ENCODE measurements around the gene FAM3D. TPM values are rescaled to one million over a fixed set of nuclear protein-coding genes. Genes with fewer than 3 reads are reported as not detected.

FAM3D gene
- total RNA-seq, 5 donors from 2014 or later (not counting 1 experiment from before 2014, with no cell fraction given): 0.38 to 0.41 TPM; not detected in 3

- Histone ChIP-seq H3K36me3 (ENCODE audit: control insufficient read depth in 2 of 2, extremely low read depth in 1 of 2, insufficient read depth in 1 of 2, low read length in 1 of 2) (no peaks in the 10 kb centered on the region), H3K9me3 (no peaks in the 10 kb centered on the region), H3K27ac (ENCODE audit: low read length) (no peak overlapping the region), H3K4me3 (ENCODE audit: control insufficient read depth in 1 of 2, extremely low read depth in 1 of 2, low read length in 1 of 2) (no peak overlapping the region), H3K4me1 (ENCODE audit: control insufficient read depth in 1 of 2, extremely low read depth in 1 of 2, insufficient read depth in 2 of 2, low read length in 2 of 2) (no peaks in the 10 kb centered on the region), H3K27me3 (replicated peaks in 1 of 2; ENCODE audit: control insufficient read depth in 2 of 2, extremely low read depth in 1 of 2, insufficient read depth in 2 of 2, low read length in 1 of 2) (peaks cover 0 to 10% of the 10 kb centered on the region in 2 experiments)
- Mint-ChIP-seq H3K27ac (no peak overlapping the region), H3K27me3 (peaks cover 16 to 18% of the 10 kb centered on the region in 2 donors), H3K36me3 (no peaks in the 10 kb centered on the region), H3K4me1 (no peaks in the 10 kb centered on the region), H3K4me3 (no peak overlapping the region), H3K9me3 (peaks cover 0 to 4% (median 3%) of the 10 kb centered on the region in 3 donors)
- CTCF ChIA-PET: no interaction called here
- POLR2A ChIA-PET: no interaction called here
- WGBS (ENCODE audit: insufficient coverage): 79% methylated on average over 4 of the region's 4 CpGs
- ATAC-seq (replicated peaks in 1 of 4) (no peak), DNase-seq (no peak)
These were observed 20.3 kb upstream of the FAM3D start for GRCh38 chr3:58686847-58687246.

GRCh38 chr3:58685641-58686040 lies 19.1 kb upstream of the FAM3D start:
- no peaks in the 10 kb centered on the region for H3K9me3 Mint-ChIP-seq
- ATAC-seq (replicated peaks in 1 of 4): no peak
- CTCF ChIA-PET: no interaction called here
- POLR2A ChIA-PET: no interaction called here
- H3K27me3 ChIP-seq (replicated peaks in 1 of 2; ENCODE audit: control insufficient read depth in 2 of 2, extremely low read depth in 1 of 2, insufficient read depth in 2 of 2, low read length in 1 of 2): peaks cover 0 to 10% of the 10 kb centered on the region in 2 experiments
- no peak overlapping the region for H3K4me3 Mint-ChIP-seq
- DNase-seq: no peak
- H3K36me3 ChIP-seq (ENCODE audit: control insufficient read depth in 2 of 2, extremely low read depth in 1 of 2, insufficient read depth in 1 of 2, low read length in 1 of 2): no peaks in the 10 kb centered on the region
- no peaks in the 10 kb centered on the region for H3K9me3 ChIP-seq
- H3K27ac Mint-ChIP-seq: no peak overlapping the region
- no peaks in the 10 kb centered on the region for H3K4me1 Mint-ChIP-seq
- peaks cover 17 to 25% of the 10 kb centered on the region in 2 donors for H3K27me3 Mint-ChIP-seq
- no peaks in the 10 kb centered on the region for H3K36me3 Mint-ChIP-seq
- H3K4me1 ChIP-seq (ENCODE audit: control insufficient read depth in 1 of 2, extremely low read depth in 1 of 2, insufficient read depth in 2 of 2, low read length in 2 of 2): no peaks in the 10 kb centered on the region
- no peak overlapping the region for H3K4me3 ChIP-seq (ENCODE audit: control insufficient read depth in 1 of 2, extremely low read depth in 1 of 2, low read length in 1 of 2)
- WGBS (ENCODE audit: insufficient coverage): 96% methylated on average over 8 of the region's 10 CpGs
- H3K27ac ChIP-seq (ENCODE audit: low read length): no peak overlapping the region

GRCh38 chr3:58683466-58683865 lies 16.9 kb upstream of the FAM3D start:
- ChIA-PET POLR2A (no interaction called here), CTCF (no interaction called here)
- Histone ChIP-seq H3K4me3 (ENCODE audit: control insufficient read depth in 1 of 2, extremely low read depth in 1 of 2, low read length in 1 of 2) (no peak overlapping the region), H3K27ac (ENCODE audit: low read length) (no peak overlapping the region), H3K36me3 (ENCODE audit: control insufficient read depth in 2 of 2, extremely low read depth in 1 of 2, insufficient read depth in 1 of 2, low read length in 1 of 2) (no peaks in the 10 kb centered on the region), H3K4me1 (ENCODE audit: control insufficient read depth in 1 of 2, extremely low read depth in 1 of 2, insufficient read depth in 2 of 2, low read length in 2 of 2) (no peaks in the 10 kb centered on the region), H3K9me3 (no peaks in the 10 kb centered on the region), H3K27me3 (replicated peaks in 1 of 2; ENCODE audit: control insufficient read depth in 2 of 2, extremely low read depth in 1 of 2, insufficient read depth in 2 of 2, low read length in 1 of 2) (peaks cover 0 to 19% of the 10 kb centered on the region in 2 experiments)
- ATAC-seq (replicated peaks in 1 of 4): no peak
- no peak overlapping the region for H3K27ac Mint-ChIP-seq
- no peaks in the 10 kb centered on the region for H3K9me3 Mint-ChIP-seq
- no peak overlapping the region for H3K4me3 Mint-ChIP-seq
- peaks cover 13 to 17% of the 10 kb centered on the region in 2 donors for H3K27me3 Mint-ChIP-seq
- H3K36me3 Mint-ChIP-seq: no peaks in the 10 kb centered on the region
- 43% methylated on average over 2 of the region's 4 CpGs for WGBS (ENCODE audit: insufficient coverage)
- no peak for DNase-seq
- no peaks in the 10 kb centered on the region for H3K4me1 Mint-ChIP-seq

- Mint-ChIP-seq H3K36me3 (no peaks in the 10 kb centered on the region), H3K27ac (no peak overlapping the region), H3K4me3 (no peak overlapping the region), H3K27me3 (peaks cover 12 to 18% of the 10 kb centered on the region in 2 donors), H3K9me3 (no peaks in the 10 kb centered on the region), H3K4me1 (no peaks in the 10 kb centered on the region)
- no peak for ATAC-seq (replicated peaks in 1 of 4)
- DNase-seq: no peak
- Histone ChIP-seq H3K9me3 (no peaks in the 10 kb centered on the region), H3K4me1 (ENCODE audit: control insufficient read depth in 1 of 2, extremely low read depth in 1 of 2, insufficient read depth in 2 of 2, low read length in 2 of 2) (no peaks in the 10 kb centered on the region), H3K4me3 (ENCODE audit: control insufficient read depth in 1 of 2, extremely low read depth in 1 of 2, low read length in 1 of 2) (no peak overlapping the region), H3K27ac (ENCODE audit: low read length) (no peak overlapping the region), H3K27me3 (replicated peaks in 1 of 2; ENCODE audit: control insufficient read depth in 2 of 2, extremely low read depth in 1 of 2, insufficient read depth in 2 of 2, low read length in 1 of 2) (peaks cover 0 to 23% of the 10 kb centered on the region in 2 experiments), H3K36me3 (ENCODE audit: control insufficient read depth in 2 of 2, extremely low read depth in 1 of 2, insufficient read depth in 1 of 2, low read length in 1 of 2) (no peaks in the 10 kb centered on the region)
- ChIA-PET CTCF (interaction anchor here in 1 of 2 donors (0.9 kb wide), 1 partner anchor 116 kb away, joined by 3 read pairs; no protein-coding TSS in a partner anchor), POLR2A (no interaction called here)
- WGBS (ENCODE audit: insufficient coverage): 53% methylated on average over 4 of the region's 5 CpGs
These were observed 16.5 kb upstream of the FAM3D start for GRCh38 chr3:58683001-58683458.

- no peak for ATAC-seq (replicated peaks in 1 of 4)
- Mint-ChIP-seq H3K9me3 (peaks cover 0 to 3% (median 0%) of the 10 kb centered on the region in 3 donors), H3K4me1 (no peaks in the 10 kb centered on the region)
These were observed 15.3 kb upstream of the FAM3D start for GRCh38 chr3:58681863-58682262.

GRCh38 chr3:58680879-58681525 lies 14.4 kb upstream of the FAM3D start:
- no peak for ATAC-seq (replicated peaks in 1 of 4)
- no peak overlapping the region for H3K4me3 ChIP-seq (ENCODE audit: control insufficient read depth in 1 of 2, extremely low read depth in 1 of 2, low read length in 1 of 2)
- ChIA-PET CTCF (no interaction called here), POLR2A (no interaction called here)
- H3K4me1 ChIP-seq (ENCODE audit: control insufficient read depth in 1 of 2, extremely low read depth in 1 of 2, insufficient read depth in 2 of 2, low read length in 2 of 2): no peaks in the 10 kb centered on the region
- DNase-seq: no peak
- WGBS (ENCODE audit: insufficient coverage): 78% methylated on average over 5 of the region's 9 CpGs
- no peaks in the 10 kb centered on the region for H3K36me3 Mint-ChIP-seq
- no peaks in the 10 kb centered on the region for H3K4me1 Mint-ChIP-seq
- no peaks in the 10 kb centered on the region for H3K36me3 ChIP-seq (ENCODE audit: control insufficient read depth in 2 of 2, extremely low read depth in 1 of 2, insufficient read depth in 1 of 2, low read length in 1 of 2)
- H3K9me3 ChIP-seq: no peaks in the 10 kb centered on the region
- no peak overlapping the region for H3K27ac ChIP-seq (ENCODE audit: low read length)
- peaks cover 18 to 19% of the 10 kb centered on the region in 2 donors for H3K27me3 Mint-ChIP-seq
- no peak overlapping the region for H3K4me3 Mint-ChIP-seq
- H3K27me3 ChIP-seq (replicated peaks in 1 of 2; ENCODE audit: control insufficient read depth in 2 of 2, extremely low read depth in 1 of 2, insufficient read depth in 2 of 2, low read length in 1 of 2): peaks cover 0 to 26% of the 10 kb centered on the region in 2 experiments
- H3K9me3 Mint-ChIP-seq: peaks cover 0 to 3% (median 0%) of the 10 kb centered on the region in 3 donors
- no peak overlapping the region for H3K27ac Mint-ChIP-seq

More at GRCh38 chr3:58681863-58682262, 15.3 kb upstream of the FAM3D start:
- Mint-ChIP-seq H3K4me3 (no peak overlapping the region), H3K27ac (no peak overlapping the region), H3K27me3 (peaks cover 18 to 23% of the 10 kb centered on the region in 2 donors), H3K36me3 (no peaks in the 10 kb centered on the region)
- Histone ChIP-seq H3K4me3 (ENCODE audit: control insufficient read depth in 1 of 2, extremely low read depth in 1 of 2, low read length in 1 of 2) (no peak overlapping the region), H3K9me3 (no peaks in the 10 kb centered on the region), H3K4me1 (ENCODE audit: control insufficient read depth in 1 of 2, extremely low read depth in 1 of 2, insufficient read depth in 2 of 2, low read length in 2 of 2) (no peaks in the 10 kb centered on the region), H3K36me3 (ENCODE audit: control insufficient read depth in 2 of 2, extremely low read depth in 1 of 2, insufficient read depth in 1 of 2, low read length in 1 of 2) (no peaks in the 10 kb centered on the region), H3K27ac (ENCODE audit: low read length) (no peak overlapping the region), H3K27me3 (replicated peaks in 1 of 2; ENCODE audit: control insufficient read depth in 2 of 2, extremely low read depth in 1 of 2, insufficient read depth in 2 of 2, low read length in 1 of 2) (peaks cover 0 to 26% of the 10 kb centered on the region in 2 experiments)
- POLR2A ChIA-PET: no interaction called here
- CTCF ChIA-PET: no interaction called here
- WGBS (ENCODE audit: insufficient coverage): no CpG with 5 or more reads among the region's 2 CpGs
- DNase-seq: no peak
